Colonic mucosa (tissue), 4 donors: ENCODE results near the gene LAMC3. TPM values are rescaled to one million over a fixed set of nuclear protein-coding genes. Genes with fewer than 3 reads are reported as not detected.

Experiments
- DNase-seq: peaks from one replicate; pipeline ENCODE4 v3.0.0-alpha.2; 2020
- H3K27ac ChIP-seq: fragments of 200-600 bp; one replicate; pipeline ENCODE4 v1.8.0; 2021
- H3K27me3 ChIP-seq: fragments of 200-600 bp; one replicate; pipeline ENCODE4 v1.8.0; 2021
- H3K36me3 ChIP-seq: fragments of 200-600 bp; one replicate; pipeline ENCODE4 v1.8.0; 2021
- H3K4me1 ChIP-seq: fragments of 200-600 bp; one replicate; pipeline ENCODE4 v1.8.0; 2021; ENCODE audit warnings: mild to moderate bottlenecking
- H3K4me3 ChIP-seq: fragments of 200-600 bp; one replicate; pipeline ENCODE4 v1.8.0; 2021
- H3K9ac ChIP-seq, 2 donors: one replicate each; pipeline ENCODE4 v1.7.0; 2013; ENCODE audit warnings: control low read depth in 2 of 2, low read depth in 2 of 2, low read length in 2 of 2
- H3K9me3 ChIP-seq: fragments of 200-600 bp; one replicate; pipeline ENCODE4 v1.8.0; 2021
- CTCF ChIP-seq: fragments of 200-600 bp; IDR thresholded peaks from one replicate; pipeline ENCODE4 v1.8.0; 2022; ENCODE audit warnings: antibody characterized with exemption, mild to moderate bottlenecking
- intact Hi-C: fragments of 100-400 bp; cut with DNase I; formaldehyde crosslinking; loops from one replicate; pipeline ENCODE4 v1.14.1; 2022
- total RNA-seq, 2 donors: library from RNA; stranded (reverse); fragmentation: NEBNext Ultra II Directional in 1 of 2; extraction: Animal tissue kit (Norgen Biotek cat#: 25700) in 1 of 2; gene quantifications; one replicate each; pipeline ENCODE4 v1.2.1, GENCODE V29; 2021
- donor health status: healthy.
- donor health status: DM: no; HTN: no; CAD: no.
- donor health status: DM: no; HTN: no; CAD: no.

The LAMC3 gene
- total RNA-seq, 2 donors from 2014 or later: 0.67 to 1.9 TPM

GRCh38 chr9:131072107-131072870 is 63.3 kb downstream of the LAMC3 start:
- intact Hi-C loops: no loop called here
- no peaks in the 10 kb centered on the region for H3K4me1 ChIP-seq
- DNase-seq: no peak

GRCh38 chr9:131072871-131073237 is 63.9 kb downstream of the LAMC3 start:
- Histone ChIP-seq H3K27me3 (no peaks in the 10 kb centered on the region), H3K4me1 (no peaks in the 10 kb centered on the region), H3K36me3 (no peaks in the 10 kb centered on the region), H3K9ac (no peak overlapping the region), H3K4me3 (no peak overlapping the region), H3K27ac (no peak overlapping the region), H3K9me3 (no peaks in the 10 kb centered on the region)
- no peak for DNase-seq
- TF ChIP-seq CTCF: no peak
- intact Hi-C loops: no loop called here

More at GRCh38 chr9:131072107-131072870, 63.3 kb downstream of the LAMC3 start:
- TF ChIP-seq CTCF: no peak
- Histone ChIP-seq H3K4me3 (no peak overlapping the region), H3K9me3 (no peaks in the 10 kb centered on the region), H3K27me3 (no peaks in the 10 kb centered on the region), H3K36me3 (no peaks in the 10 kb centered on the region), H3K9ac (no peak overlapping the region), H3K27ac (no peak overlapping the region)

- intact Hi-C loops: no loop called here
- Histone ChIP-seq H3K4me1 (no peaks in the 10 kb centered on the region), H3K27me3 (no peaks in the 10 kb centered on the region), H3K27ac (no peak overlapping the region), H3K9ac (no peak overlapping the region), H3K36me3 (no peaks in the 10 kb centered on the region), H3K9me3 (no peaks in the 10 kb centered on the region), H3K4me3 (no peak overlapping the region)
- no peak for DNase-seq
- TF ChIP-seq CTCF: no peak
Measured at GRCh38 chr9:131076347-131077195, 67.6 kb downstream of the LAMC3 start.

- Histone ChIP-seq H3K4me3 (no peak overlapping the region), H3K36me3 (no peaks in the 10 kb centered on the region), H3K27me3 (no peaks in the 10 kb centered on the region), H3K9ac (no peak overlapping the region), H3K9me3 (no peaks in the 10 kb centered on the region), H3K4me1 (no peaks in the 10 kb centered on the region), H3K27ac (no peak overlapping the region)
- intact Hi-C loops: no loop called here
- DNase-seq: no peak
- TF ChIP-seq CTCF: no peak
Measured at GRCh38 chr9:131078427-131079366, 69.7 kb downstream of the LAMC3 start.

GRCh38 chr9:131080589-131080988 is 71.6 kb downstream of the LAMC3 start:
- intact Hi-C loops: no loop called here
- H3K27me3 ChIP-seq: no peaks in the 10 kb centered on the region

More at GRCh38 chr9:131080589-131080988, 71.6 kb downstream of the LAMC3 start:
- no peak for TF ChIP-seq CTCF
- no peak for DNase-seq
- H3K9ac ChIP-seq: no peak overlapping the region
- no peak overlapping the region for H3K27ac ChIP-seq
- no peaks in the 10 kb centered on the region for H3K36me3 ChIP-seq
- no peaks in the 10 kb centered on the region for H3K4me1 ChIP-seq
- H3K4me3 ChIP-seq: no peak overlapping the region
- H3K9me3 ChIP-seq: no peaks in the 10 kb centered on the region
